HG03139 (cell line): Measurements from ENCODE around the gene OR4X2.
"Not testable (repeated sequence)": the region's sequence is repeated elsewhere in the genome, so short reads cannot be mapped to it uniquely, and the experiment has no call there.

Experiments used
- ATAC-seq: cut with Tn5 transposase; IDR thresholded peaks from one replicate; pipeline ENCODE4 v1.9.1; 2021; ENCODE audit not compliant: unreplicated experiment

The OR4X2 gene, protein sequence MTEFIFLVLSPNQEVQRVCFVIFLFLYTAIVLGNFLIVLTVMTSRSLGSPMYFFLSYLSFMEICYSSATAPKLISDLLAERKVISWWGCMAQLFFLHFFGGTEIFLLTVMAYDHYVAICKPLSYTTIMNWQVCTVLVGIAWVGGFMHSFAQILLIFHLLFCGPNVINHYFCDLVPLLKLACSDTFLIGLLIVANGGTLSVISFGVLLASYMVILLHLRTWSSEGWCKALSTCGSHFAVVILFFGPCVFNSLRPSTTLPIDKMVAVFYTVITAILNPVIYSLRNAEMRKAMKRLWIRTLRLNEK

DNA sequence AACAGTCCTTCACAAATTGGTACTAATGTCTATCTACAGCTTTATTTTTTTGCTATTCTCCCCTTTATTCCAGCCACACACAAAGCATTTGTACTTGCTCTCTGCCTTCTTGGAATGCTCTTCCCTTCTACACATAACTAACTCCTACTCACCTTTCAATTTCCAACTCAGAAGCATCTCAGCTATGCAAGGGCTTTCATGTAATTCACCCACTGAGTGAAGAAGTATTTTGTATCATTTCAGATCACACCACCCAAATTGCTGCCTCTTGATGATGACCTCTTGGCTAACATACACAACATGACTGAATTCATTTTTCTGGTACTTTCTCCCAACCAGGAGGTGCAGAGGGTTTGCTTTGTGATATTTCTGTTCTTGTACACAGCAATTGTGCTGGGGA is at the start of gene OR4X2:
Gene OR4X2, plus strand, starts transcription at position 301 of the 400 bp plus-strand sequence. Its CDS starts 0 bp downstream, at position 301.
- ATAC-seq = no peak

DNA sequence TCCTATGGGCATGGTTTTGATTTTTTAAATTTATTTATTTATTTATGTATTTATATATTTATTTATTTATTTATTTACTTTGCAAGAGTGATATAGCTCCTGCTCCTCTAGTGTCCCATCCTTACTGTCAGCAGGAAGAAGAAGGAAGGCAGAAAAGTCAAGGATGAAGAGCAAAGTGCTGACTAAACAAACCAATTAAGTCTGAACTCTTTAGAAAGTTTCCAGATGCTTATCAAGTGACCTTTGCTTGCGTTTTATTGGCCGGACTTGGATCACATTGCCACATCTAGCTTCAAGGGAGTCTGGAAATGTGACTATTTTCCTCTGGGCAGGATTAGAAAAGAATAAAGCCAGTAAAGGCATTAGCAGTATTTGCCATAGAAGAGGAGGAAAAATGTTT is 37.0 kb upstream of the OR4X2 start:
- no peak for ATAC-seq

DNA sequence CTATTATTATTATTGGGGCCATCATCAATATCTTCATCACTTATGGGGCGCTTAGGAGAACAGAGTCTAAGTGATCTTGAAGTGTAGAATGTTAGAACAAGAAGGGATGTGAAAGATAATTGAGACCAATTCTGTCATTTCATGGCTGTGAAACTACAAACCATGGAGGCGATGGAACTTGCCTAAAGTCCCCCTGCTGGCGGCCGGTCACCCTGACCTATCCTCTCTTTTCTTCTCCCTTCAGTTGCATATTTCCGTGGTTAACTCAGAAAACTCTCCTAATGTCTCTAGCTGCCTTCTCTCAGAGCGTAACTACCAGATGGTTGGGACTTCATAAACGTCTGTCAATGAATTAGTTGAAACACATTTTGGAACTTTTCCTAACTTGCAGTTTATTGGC is 34.9 kb upstream of the OR4X2 start:
- ATAC-seq = no peak

GRCh38 chr11:48216510-48216909 is 28.4 kb upstream of the OR4X2 start, which contains the start of gene OR4B1:
Gene OR4B1 (plus strand): TSS chr11:48216810. CDS start chr11:48216810, 0 bp downstream.
- ATAC-seq = no peak

DNA sequence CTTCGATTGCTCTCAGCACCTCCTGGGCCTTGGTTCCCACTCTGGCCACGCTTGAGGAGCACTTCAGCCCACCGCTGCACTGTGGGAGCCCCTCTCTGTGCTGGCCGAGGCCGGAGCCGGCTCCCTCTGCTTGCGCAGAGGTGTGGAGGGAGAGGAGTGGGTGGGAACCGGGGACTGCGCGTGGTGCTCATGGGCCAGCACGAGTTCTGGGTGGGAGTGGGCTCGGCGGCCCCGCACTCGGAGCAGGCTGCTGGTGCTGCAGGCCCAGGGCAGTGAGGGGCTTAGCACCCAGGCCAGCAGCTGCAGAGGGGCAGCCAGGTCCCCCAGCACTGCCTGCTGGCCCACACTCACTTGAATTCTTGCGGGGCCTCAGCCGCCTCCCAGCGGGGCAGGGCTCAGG is 16.1 kb upstream of the OR4X2 start:
- no peak for ATAC-seq

- not testable (repeated sequence) for ATAC-seq
Observed at GRCh38 chr11:48230057-48230456, 14.8 kb upstream of the OR4X2 start.

GRCh38 chr11:48237727-48238126 is 7.2 kb upstream of the OR4X2 start:
- no peak for ATAC-seq

- ATAC-seq = no peak
Observed at GRCh38 chr11:48242501-48242900, 2.4 kb upstream of the OR4X2 start.

DNA sequence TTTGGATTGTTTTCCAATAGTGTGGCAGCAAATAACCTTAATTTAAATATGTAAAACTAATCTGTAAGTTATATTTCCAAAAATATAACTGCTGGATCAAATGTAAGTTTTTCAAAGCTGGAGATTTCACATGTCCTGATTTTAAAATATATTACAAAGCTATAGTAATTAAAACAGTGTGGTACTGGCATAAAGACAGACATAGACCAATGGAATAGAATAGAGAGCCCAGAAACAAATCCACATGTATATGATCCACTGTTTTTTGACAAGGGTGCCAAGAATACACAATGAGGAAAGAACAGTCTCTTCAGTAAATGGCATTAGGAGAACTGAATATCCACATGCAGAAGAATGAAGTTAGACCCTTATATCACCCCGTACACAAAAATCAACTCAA is 4.0 kb downstream of the OR4X2 start:
- ATAC-seq = no peak

GRCh38 chr11:48261600-48261999 is 16.7 kb downstream of the OR4X2 start:
- no peak for ATAC-seq

DNA sequence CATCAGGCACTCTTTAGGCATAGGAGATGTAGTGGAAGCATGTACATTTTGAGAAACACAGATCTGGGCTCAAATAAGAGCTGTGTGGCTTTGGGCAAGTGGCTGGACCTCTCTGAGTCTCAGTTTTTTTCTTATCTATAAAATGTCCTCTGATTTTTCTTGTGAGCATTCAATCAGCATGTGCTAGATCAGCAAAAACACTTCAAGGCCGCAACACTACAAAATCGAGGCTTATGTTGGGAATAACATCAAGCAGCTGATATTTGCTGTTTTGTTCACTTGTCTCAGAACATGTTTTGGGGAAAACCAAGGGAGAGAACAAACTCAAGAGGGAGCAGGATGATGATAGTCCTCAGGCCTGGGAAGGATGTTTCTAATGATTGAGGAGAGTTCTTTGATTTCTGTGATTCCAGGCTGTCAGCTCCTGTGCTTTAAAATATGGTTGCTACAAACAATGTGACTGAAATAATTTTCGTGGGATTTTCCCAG is 18.6 kb downstream of the OR4X2 start, which contains the start of gene OR4X1:
Gene OR4X1, plus strand, starts transcription at position 439 of the 489 bp plus-strand sequence. Its CDS starts 0 bp downstream, at position 439.
- ATAC-seq = no peak

- no peak for ATAC-seq
Observed at GRCh38 chr11:48270621-48271020, 25.7 kb downstream of the OR4X2 start.

DNA sequence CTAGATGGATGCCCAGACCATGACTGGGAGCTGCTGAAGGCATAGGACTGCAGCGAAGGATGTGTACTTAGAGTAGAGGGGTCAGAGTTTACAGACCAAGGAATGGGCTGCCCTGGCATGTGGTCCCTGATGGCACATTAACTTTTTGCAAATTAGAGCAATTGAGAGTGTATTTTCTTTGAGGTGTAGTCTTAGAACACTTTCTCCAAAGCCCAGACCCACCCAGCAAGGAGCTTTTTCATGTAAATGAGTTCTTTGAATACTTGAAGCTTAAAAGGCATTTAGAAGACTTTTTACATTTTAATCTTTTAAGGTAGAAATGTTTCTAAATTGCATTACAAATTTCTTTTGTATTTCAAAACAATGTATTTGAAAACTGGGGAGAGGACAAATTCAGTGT is 27.7 kb downstream of the OR4X2 start:
- ATAC-seq = no peak
